IPS-18c (cell line): ENCODE results near the gene GPR37.

Experiments used
- H3K4me3 ChIP-seq: 2 replicates; pipeline ENCODE4 v1.7.0; 2013; ENCODE audit warnings: low read depth, mild to moderate bottlenecking, low read length, moderate library complexity; ENCODE audit not compliant: insufficient read depth
- H3K9me3 ChIP-seq: one replicate; pipeline ENCODE4 v1.6.1; 2013; ENCODE audit warnings: mild to moderate bottlenecking, low read length, moderate library complexity; ENCODE audit not compliant: control insufficient read depth, insufficient read depth

GPR37 gene

GRCh38 chr7:124781907-124782734 lies 16.5 kb upstream of the GPR37 start:
- Histone ChIP-seq H3K9me3 (no peaks in the 10 kb centered on the region), H3K4me3 (no peak overlapping the region)

- Histone ChIP-seq H3K4me3 (no peak overlapping the region), H3K9me3 (no peaks in the 10 kb centered on the region)
These were observed 15.8 kb upstream of the GPR37 start for GRCh38 chr7:124781418-124781817.

GRCh38 chr7:124780608-124781007 lies 15.0 kb upstream of the GPR37 start:
- Histone ChIP-seq H3K9me3 (no peaks in the 10 kb centered on the region), H3K4me3 (no peak overlapping the region)

- no peaks in the 10 kb centered on the region for H3K9me3 ChIP-seq
These were observed 14.5 kb upstream of the GPR37 start for GRCh38 chr7:124780056-124780455.

GRCh38 chr7:124779620-124780019 lies 14.0 kb upstream of the GPR37 start:
- Histone ChIP-seq H3K9me3 (no peaks in the 10 kb centered on the region), H3K4me3 (no peak overlapping the region)

More at GRCh38 chr7:124780056-124780455, 14.5 kb upstream of the GPR37 start:
- no peak overlapping the region for H3K4me3 ChIP-seq

GRCh38 chr7:124779194-124779593 lies 13.6 kb upstream of the GPR37 start:
- Histone ChIP-seq H3K9me3 (no peaks in the 10 kb centered on the region), H3K4me3 (no peak overlapping the region)

- H3K4me3 ChIP-seq, result no peak overlapping the region
- no peaks in the 10 kb centered on the region for H3K9me3 ChIP-seq
These were observed 11.7 kb upstream of the GPR37 start for GRCh38 chr7:124777268-124777667.

GRCh38 chr7:124776153-124776552 lies 10.6 kb upstream of the GPR37 start:
- no peaks in the 10 kb centered on the region for H3K9me3 ChIP-seq
- H3K4me3 ChIP-seq, result no peak overlapping the region

GRCh38 chr7:124775422-124775821 lies 9.8 kb upstream of the GPR37 start:
- Histone ChIP-seq H3K4me3 (no peak overlapping the region), H3K9me3 (no peaks in the 10 kb centered on the region)

GRCh38 chr7:124773938-124774337 lies 8.3 kb upstream of the GPR37 start:
- no peaks in the 10 kb centered on the region for H3K9me3 ChIP-seq
- H3K4me3 ChIP-seq, result no peak overlapping the region

GRCh38 chr7:124773339-124773738 lies 7.7 kb upstream of the GPR37 start:
- H3K9me3 ChIP-seq, result no peaks in the 10 kb centered on the region
- H3K4me3 ChIP-seq, result no peak overlapping the region

- H3K4me3 ChIP-seq, result no peak overlapping the region
- no peaks in the 10 kb centered on the region for H3K9me3 ChIP-seq
These were observed 3.5 kb upstream of the GPR37 start for GRCh38 chr7:124769136-124769535.

- no peak overlapping the region for H3K4me3 ChIP-seq
- no peaks in the 10 kb centered on the region for H3K9me3 ChIP-seq
These were observed 2.9 kb upstream of the GPR37 start for GRCh38 chr7:124768525-124768924.

- Histone ChIP-seq H3K9me3 (no peaks in the 10 kb centered on the region), H3K4me3 (peak overlapping the region; percentile 80)
These were observed 668 bp downstream of the GPR37 start for GRCh38 chr7:124764847-124765400.

- Histone ChIP-seq H3K4me3 (peak overlapping the region; percentile 80), H3K9me3 (no peaks in the 10 kb centered on the region)
These were observed 1.3 kb downstream of the GPR37 start for GRCh38 chr7:124764051-124764846.

- Histone ChIP-seq H3K9me3 (no peaks in the 10 kb centered on the region), H3K4me3 (no peak overlapping the region)
These were observed 2.9 kb downstream of the GPR37 start for GRCh38 chr7:124762611-124763143.

GRCh38 chr7:124761164-124761715 lies 4.4 kb downstream of the GPR37 start:
- Histone ChIP-seq H3K9me3 (no peaks in the 10 kb centered on the region), H3K4me3 (no peak overlapping the region)
